Right ventricle myocardium inferior (tissue), 1 donor: ENCODE measurements around the gene PLEKHA6. TPM values are rescaled to one million over a fixed set of nuclear protein-coding genes. Genes with fewer than 3 reads are reported as not detected.
"Not testable (repeated sequence)": the region's sequence is repeated elsewhere in the genome, so short reads cannot be mapped to it uniquely, and the experiment has no call there.

Experiments used
- ATAC-seq: fragments of 200-7000 bp; cut with Tn5 transposase; one replicate; pipeline ENCODE4 v1.9.1; 2020; ENCODE audit warnings: mild to moderate bottlenecking, moderate library complexity
- DNase-seq: peaks from one replicate; pipeline ENCODE4 v3.0.0; 2021; ENCODE audit errors: missing footprints
- intact Hi-C: fragments of 100-400 bp; cut with DNase I; formaldehyde crosslinking; loops from one replicate; pipeline ENCODE4 v1.11.0; 2022
- total RNA-seq: library from RNA; stranded (reverse); fragmentation: NEBNext Ultra II Directional; extraction: Animal tissue kit (Norgen Biotek cat#: 25700); gene quantifications from one replicate; pipeline ENCODE4 v1.2.1, GENCODE V29; 2021
- donor health status: DM: no; HTN: yes; CAD: no; lungs with severe emphysema.

The PLEKHA6 gene
- total RNA-seq, 1 donor from 2014 or later: 18.7 TPM

- DNase-seq, ATAC-seq, intact Hi-C loops: not testable (repeated sequence)
These were observed 122.2 kb downstream of the PLEKHA6 start for GRCh38 chr1:204237515-204237914.

- intact Hi-C loops: no loop called here
- ATAC-seq (peak; percentile 26), DNase-seq (no peak)
These were observed 127.2 kb downstream of the PLEKHA6 start for GRCh38 chr1:204232526-204232925.

DNA sequence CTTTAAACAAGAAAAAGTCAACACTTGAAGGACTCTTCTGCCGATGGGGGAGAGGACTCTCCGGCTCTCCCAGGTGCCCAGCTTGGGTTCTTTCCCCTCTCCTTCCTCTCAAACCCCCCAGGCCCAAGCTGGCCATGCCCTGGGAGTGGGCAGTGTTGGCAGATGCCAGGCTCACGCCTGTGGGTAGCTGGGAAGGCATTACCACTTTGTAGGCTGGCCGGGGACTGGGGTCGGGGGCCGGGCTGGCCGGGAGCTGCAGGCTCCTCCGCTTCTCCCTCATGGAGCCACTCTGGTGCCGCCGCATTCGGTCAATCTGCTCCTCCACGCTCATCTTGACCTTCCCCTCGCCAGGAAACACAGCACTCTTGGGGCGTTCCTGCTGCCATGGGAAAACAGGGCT lies 129.5 kb downstream of the PLEKHA6 start:
- ATAC-seq: no peak
- intact Hi-C loops: no loop called here
- no peak for DNase-seq

DNA sequence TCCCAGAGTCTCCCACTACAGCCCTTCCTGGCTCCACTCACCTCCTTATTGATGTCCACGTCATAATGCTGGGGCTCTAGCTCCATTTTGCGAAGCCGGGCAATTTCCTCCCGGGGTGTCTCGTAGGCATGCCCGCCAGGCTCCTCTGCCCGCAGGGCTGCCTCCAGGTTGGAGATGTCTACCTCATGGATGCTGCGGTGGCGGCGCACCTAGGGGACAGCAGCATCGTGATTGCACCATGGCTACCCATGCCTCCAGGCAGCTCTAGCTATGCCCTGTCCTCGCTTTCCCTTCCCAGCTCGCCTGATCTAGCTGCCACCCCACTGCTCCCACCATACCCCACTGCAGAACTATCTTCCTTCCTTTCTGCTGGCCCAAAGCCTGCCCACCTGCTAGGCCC lies 130.8 kb downstream of the PLEKHA6 start:
- no peak for DNase-seq
- intact Hi-C loops: no loop called here
- ATAC-seq: no peak

DNA sequence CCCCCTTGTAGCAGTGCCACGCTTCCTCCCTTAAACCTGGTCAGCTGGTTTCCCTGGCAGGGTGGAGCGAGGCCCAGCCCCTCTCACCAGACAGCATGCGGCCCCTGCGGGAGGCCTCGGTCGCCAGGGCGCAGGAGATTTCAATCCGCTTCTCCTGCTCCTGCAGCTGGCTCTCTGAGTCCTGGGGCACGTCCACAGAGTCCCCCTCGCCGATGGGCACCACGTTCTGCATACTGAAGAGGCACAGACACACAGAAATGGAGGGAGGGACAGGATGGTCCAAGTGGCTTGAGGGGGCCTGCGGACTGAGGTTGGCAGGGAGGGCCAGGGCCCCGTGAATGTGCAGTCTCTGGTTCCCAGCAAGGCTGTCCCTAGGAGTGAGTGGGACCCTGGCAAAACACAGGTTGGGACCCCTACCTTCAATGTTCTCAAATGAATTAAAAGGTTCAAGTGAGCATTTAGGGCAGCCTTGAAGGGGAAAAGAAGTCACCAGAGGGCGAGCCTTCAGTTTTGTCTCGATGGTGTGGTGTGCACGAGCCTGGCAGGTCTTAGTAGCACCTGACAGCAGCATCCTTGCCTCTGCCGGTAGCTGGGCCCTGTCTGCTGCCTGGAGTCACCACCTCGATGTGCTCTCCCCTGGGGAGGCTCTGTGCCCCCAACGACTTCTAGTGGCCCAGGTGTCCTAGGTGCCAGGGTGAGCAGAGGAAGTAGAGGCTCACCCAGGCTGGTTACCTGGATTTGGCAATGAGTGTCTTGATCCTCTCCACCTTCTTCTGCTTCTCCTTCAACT lies 131.5 kb downstream of the PLEKHA6 start:
- ATAC-seq (no peak), DNase-seq (no peak)
- intact Hi-C loops: no loop called here

DNA sequence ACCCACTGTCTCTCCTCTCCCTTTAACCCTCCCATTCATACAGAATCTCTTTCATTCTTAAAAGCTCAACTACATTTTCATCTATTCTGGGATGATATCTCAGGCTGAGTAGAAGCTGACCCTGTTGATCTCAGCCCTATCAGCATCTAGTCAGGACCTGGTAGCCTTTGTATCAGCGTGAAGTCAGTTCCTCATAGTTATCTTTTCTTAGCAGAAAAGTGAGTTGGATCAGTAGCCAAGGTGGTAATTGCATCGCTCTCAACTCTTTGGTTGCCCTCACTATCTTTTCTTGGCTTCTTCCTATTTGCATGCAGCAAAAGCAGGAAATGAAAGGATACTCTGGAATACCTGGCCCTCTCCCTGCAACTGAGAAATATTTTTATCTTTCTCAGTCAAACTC lies 132.4 kb downstream of the PLEKHA6 start:
- ATAC-seq: no peak
- intact Hi-C loops: no loop called here
- no peak for DNase-seq

GRCh38 chr1:204225841-204226735 lies 133.6 kb downstream of the PLEKHA6 start:
- intact Hi-C loops: no loop called here
- ATAC-seq (no peak), DNase-seq (no peak)

DNA sequence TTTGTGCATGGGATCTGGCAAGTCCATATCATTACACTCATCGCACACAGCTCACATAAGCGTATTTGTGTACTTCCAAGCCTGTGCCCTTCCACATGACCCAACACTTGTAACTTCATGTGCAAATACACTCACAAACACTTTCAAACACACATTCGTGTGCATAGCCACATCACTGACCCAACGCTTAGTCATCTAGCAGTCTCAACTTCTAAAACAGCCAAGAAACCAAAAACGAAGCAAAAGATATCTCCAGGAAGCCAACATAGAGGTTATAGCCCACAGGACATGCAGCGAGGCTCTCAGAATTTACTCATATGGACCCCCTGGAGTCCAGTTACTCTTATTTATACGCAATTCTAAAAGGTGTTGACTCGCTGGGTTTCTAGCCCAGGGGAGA lies 135.1 kb downstream of the PLEKHA6 start:
- intact Hi-C loops: no loop called here
- no peak for ATAC-seq
- DNase-seq: no peak

DNA sequence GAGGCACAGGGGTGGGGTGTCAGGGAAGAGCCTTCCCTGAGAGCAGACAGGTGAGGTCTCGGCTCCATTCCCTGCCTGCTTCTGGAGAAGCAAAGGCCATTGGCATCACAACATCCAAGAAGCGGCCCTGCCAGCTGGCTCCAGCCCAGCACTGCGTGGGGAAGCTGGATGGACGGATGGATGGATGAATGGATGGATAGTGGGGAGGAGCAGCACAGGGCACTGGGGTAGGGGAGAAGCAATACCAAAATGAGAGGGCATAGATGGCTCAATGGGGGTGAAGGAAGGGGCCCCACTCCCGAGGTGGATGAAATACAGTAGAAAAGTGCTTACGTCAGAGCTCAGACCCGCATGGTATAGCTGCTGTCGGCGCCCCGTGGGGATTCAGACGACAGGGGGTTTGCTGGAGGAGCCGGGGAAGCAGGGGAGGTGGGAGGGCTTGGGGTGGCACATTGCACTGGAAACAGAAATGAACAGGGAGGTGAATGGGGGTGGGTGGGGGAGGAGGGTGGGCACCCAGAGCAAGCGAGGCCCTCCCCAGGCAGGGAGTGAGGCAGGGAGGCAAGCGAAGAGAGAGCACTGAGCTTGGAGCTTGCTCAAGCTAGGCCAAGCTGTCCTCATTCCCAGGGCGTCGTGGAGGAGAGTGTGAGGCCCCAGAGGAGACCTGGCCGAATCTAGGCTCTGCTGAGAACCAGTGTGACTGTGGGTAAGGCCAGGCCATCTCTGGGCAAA lies 136.4 kb downstream of the PLEKHA6 start:
- DNase-seq (no peak), ATAC-seq (no peak)
- intact Hi-C loops: no loop called here

DNA sequence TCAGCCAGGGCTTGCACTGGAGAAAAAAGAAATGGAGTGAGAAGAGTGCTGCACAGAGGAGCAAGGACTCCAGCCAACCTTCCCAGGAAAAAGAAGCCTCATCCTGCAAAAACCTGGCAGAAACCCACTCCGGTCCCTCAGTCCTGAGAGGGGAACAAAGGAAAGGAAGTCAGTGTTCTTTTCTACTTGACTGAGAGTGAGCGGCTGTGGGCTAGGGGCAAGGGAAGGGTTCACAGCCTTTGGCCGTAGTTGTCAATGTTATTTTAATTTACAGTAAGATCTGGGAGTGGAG lies 137.0 kb downstream of the PLEKHA6 start:
- no peak for DNase-seq
- intact Hi-C loops: no loop called here
- no peak for ATAC-seq

DNA sequence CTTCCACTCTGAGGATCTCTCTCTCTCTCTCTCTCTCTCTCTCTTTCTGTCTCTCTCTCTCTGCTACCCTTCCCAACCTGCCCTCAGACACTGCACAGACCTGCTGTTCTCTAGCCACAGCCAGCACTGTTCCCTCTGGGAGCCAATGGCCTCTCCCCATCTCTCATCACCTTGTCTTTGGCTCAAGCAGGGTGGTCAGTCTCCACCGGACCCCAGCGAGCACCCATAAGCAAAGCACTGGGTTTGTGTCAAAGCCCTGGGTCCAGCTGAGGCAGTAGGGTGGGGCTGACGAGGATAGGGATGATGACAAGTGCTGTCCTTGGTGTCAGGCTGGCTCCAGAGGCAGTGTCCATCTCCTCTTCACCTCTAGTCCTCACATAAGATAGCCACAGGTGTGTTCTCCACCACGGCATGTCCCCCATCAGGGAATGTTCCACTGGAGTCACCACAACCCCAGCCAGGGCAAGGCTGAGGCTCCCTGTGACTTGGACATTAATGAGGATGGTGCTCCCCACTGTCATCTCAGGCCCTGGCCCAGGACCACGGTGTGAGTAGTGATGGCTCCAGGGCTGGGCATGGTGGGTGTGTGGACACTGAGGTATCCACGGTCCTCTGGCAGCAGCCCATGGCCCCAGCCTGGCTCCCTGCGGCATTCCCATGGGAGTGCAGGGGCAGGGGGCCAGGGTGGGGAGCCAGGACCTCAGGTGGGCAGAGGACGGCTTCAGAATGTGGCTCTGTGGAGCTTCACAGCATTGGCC lies 137.5 kb downstream of the PLEKHA6 start:
- no peak for ATAC-seq
- intact Hi-C loops: no loop called here

GRCh38 chr1:204221271-204221670 lies 138.5 kb downstream of the PLEKHA6 start:
- intact Hi-C loops: no loop called here
- ATAC-seq (no peak), DNase-seq (no peak)

More for the DNA sequence above, 137.5 kb downstream of the PLEKHA6 start:
- no peak for DNase-seq

GRCh38 chr1:204219971-204220616 lies 139.6 kb downstream of the PLEKHA6 start:
- intact Hi-C loops: no loop called here

DNA sequence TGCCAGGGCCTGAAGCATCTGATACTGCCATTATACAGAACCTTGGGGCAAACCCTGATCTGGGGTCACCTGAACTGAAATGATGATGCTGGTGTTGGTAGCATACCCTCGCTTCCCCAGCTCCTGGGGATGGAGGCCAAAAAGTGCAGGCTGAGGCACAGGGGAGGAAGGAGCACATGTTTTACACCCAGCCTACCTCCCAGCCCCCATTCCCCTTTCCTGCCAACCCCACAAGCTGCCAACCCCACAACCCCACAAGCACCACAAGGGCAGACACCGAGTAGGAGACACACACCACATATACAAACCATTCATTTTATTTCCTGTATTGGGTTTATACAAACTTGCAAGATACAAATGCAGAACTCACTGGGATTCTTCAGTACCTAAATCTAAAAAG lies 141.2 kb downstream of the PLEKHA6 start:
- intact Hi-C loops: no loop called here
- no peak for ATAC-seq
- no peak for DNase-seq

More at GRCh38 chr1:204219971-204220616, 139.6 kb downstream of the PLEKHA6 start:
- ATAC-seq (no peak), DNase-seq (no peak)

DNA sequence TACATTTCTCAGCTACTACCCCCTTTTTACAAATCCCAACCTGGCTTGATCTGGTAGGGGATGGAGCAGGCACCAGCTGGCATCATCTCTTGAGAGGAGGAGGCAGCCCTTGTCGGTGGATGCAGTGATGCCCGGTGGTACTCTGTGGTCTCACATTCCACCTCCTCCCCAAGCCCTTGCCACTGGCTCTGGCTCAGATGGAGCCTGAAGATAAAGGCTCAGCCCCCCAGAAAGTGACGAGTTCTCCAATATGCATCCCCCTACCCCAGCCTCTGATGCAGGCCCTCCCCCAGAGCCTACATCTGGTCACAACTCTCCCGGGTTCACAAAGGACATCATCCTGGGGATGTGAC lies 142.1 kb downstream of the PLEKHA6 start:
- DNase-seq (no peak), ATAC-seq (no peak)
- intact Hi-C loops: no loop called here

- intact Hi-C loops: no loop called here
These were observed 142.7 kb downstream of the PLEKHA6 start for GRCh38 chr1:204216880-204217647.

DNA sequence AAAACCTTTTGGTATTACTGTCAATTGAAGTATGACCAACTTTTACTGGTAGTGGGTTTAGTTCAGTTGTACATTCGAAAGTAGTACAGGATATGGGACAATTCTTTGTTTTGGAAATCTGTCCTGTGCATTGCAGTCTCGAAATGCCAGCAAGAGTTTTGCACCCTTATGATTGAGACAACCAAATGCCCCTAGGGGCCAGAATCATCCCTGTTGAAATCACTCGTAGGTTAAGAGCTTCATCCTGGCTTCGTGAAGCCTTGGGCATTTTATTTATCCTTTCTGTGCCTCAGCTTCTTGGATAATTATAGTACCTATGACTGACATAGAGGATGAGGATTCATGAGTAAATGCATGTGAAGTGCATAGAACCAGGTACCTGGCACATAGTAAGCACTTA lies 143.5 kb downstream of the PLEKHA6 start:
- intact Hi-C loops: no loop called here

More at GRCh38 chr1:204216880-204217647, 142.7 kb downstream of the PLEKHA6 start:
- no peak for DNase-seq
- ATAC-seq: no peak

More for the DNA sequence above, 143.5 kb downstream of the PLEKHA6 start:
- ATAC-seq (no peak), DNase-seq (no peak)
